Choroid plexus epithelial cell (primary cell): ENCODE data around the gene PSMB3.

Source experiments
- DNase-seq: peaks from one replicate; pipeline ENCODE4 v3.0.0-alpha.2; 2010; ENCODE audit warnings: low read depth
- H3K4me3 ChIP-seq: 2 replicates; pipeline ENCODE4 v1.5.1; 2011; ENCODE audit warnings: low read depth, mild to moderate bottlenecking, control low read depth, low read length, moderate library complexity
- TF ChIP-seq, protein P1 (sequence below): conservative IDR thresholded peaks from 2 replicates; pipeline ENCODE4 v1.5.1; 2011; ENCODE audit warnings: low read depth, mild to moderate bottlenecking, control low read depth, inconsistent platforms, low read length, moderate library complexity

PSMB3 gene

DNA sequence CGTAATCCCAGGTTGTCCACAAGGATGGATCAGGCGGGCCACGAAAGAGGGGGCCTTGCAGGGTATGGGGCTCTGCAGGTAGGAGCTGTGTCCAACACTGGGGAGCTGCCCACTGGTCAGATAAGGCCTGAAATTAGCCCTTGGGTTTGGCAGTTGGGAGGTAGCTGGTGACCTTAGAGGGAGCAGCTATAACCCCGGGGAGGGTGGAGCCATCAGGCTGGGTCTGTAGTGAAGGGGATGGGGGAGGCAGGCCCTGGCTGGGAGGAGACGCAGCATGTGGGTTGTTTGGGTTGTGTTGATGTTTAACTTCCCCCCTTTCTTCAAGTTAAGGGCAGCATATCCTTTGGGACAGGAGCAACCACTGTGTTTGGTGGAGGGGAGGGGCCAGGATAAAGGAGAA lies 41.6 kb upstream of the PSMB3 start:
- no peak overlapping the region for H3K4me3 ChIP-seq
- no peak for DNase-seq
- TF ChIP-seq, protein P1, sequence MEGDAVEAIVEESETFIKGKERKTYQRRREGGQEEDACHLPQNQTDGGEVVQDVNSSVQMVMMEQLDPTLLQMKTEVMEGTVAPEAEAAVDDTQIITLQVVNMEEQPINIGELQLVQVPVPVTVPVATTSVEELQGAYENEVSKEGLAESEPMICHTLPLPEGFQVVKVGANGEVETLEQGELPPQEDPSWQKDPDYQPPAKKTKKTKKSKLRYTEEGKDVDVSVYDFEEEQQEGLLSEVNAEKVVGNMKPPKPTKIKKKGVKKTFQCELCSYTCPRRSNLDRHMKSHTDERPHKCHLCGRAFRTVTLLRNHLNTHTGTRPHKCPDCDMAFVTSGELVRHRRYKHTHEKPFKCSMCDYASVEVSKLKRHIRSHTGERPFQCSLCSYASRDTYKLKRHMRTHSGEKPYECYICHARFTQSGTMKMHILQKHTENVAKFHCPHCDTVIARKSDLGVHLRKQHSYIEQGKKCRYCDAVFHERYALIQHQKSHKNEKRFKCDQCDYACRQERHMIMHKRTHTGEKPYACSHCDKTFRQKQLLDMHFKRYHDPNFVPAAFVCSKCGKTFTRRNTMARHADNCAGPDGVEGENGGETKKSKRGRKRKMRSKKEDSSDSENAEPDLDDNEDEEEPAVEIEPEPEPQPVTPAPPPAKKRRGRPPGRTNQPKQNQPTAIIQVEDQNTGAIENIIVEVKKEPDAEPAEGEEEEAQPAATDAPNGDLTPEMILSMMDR: no peak

DNA sequence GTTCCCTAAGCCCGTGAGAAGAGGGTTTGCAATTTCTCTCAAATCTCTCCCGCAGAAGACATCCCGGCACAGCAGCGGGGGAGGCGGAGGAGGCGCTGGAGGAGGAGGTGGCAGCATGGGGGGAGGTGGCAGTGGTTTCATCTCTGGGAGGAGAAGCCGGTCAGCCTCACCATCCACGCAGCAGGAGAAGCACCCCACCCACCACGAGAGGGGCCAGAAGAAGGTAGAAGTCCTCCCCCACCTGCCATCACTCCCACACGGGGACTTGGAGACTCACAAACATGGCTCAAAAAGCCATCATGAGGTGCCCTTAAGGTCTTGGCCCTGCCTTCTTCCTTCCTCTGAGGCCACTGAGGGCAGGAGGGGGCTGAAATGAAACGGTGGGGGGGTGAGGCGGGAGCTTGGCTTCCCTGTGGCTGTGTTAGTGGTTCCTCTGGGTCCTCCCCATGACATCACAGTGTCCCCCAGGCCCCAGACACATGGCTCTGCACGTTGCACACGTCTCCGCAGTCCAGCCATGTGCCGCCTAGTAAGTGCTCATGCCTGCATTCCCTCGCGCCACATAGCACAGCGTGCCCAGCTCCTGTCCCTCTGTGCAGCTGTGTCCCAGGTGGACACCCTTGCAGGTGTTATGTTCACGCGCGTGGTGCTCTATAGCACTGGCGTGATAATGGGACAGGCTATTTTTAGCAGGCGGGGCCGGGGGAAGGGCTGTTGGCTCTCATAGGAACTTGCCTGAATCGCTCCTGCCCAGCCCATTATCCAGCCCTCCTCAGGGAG lies 40.6 kb upstream of the PSMB3 start:
- TF ChIP-seq, protein P1: no peak
- no peak overlapping the region for H3K4me3 ChIP-seq
- no peak for DNase-seq

DNA sequence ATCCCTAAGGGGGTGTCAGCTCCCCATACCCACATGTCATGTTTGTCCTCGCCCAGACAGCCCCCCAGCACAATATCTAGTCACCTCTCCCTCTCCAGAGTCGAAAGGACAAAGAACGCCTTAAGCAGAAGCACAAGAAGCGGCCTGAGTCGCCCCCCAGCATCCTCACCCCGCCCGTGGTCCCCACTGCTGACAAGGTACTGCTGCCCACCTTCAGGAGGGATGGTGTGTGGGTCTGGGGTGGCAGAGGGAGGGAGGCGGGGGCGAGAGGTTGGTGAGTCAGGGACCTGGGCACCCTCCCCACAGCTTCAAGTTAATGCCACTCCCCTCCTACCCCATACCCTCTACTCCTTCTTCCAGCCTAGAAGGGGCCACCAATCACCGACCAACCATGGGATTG lies 39.9 kb upstream of the PSMB3 start:
- no peak overlapping the region for H3K4me3 ChIP-seq
- TF ChIP-seq, protein P1: no peak
- DNase-seq: no peak

DNA sequence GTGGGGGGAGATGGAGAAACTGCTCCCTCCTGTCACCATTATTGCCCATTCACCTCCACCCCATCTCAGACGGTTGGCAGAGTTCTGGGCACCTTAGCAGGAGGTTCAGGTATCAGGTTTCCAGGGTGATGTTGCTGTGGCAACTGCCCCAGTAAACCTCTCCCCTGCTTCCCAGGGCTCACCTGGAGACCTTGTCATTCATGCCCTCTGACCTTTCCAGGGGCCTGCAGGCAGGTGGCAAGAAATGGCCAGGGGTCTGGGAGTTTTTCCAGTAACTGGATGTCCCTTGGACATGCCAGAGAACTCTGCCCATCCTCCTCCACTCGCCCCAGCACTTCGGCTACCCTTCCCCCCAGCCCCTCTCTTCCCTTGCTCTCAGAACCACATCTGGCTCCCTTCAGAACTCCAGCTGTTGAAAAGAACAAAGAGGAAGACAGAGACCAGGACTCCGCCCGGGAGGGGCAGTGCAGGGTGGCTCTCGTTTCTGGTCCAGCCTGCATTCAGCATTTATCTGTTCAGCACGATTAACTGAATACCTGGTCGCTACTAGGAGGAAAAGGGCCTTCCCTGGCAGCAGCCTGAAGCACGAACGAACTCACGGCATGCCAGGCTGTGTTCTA lies 39.0 kb upstream of the PSMB3 start:
- H3K4me3 ChIP-seq: no peak overlapping the region
- DNase-seq: no peak
- TF ChIP-seq, protein P1: no peak

DNA sequence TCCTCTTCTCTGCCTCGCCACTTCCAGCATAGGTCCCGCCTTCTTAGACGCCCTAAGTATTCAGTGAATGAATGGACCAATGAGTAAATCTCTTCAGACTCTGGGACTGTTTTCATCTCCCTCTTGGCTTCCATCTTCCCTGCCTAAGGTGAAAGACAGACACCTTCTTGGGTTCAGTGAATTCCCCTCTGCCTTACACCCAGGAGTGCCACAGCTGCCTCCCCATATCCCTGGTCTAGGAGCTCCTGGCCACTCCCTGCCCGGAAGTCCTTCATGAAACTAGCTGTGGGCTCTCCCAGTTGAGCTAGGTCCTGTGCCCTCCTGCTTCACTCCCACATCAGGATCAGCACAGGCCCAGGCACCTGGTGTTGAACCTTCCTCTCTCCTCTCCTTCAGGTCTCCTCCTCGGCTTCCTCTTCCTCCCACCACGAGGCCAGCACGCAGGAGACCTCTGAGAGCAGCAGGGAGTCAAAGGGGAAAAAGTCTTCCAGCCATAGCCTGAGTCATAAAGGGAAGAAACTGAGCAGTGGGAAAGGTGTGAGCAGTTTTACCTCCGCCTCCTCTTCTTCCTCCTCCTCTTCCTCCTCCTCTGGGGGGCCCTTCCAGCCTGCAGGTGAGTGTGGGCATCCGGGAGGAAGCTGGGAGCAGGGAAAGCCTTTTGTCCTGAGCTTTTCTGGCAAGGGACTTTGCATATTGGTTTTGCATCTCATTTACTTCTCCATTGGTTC lies 37.2 kb upstream of the PSMB3 start:
- DNase-seq: no peak
- H3K4me3 ChIP-seq: no peak overlapping the region
- TF ChIP-seq, protein P1: no peak

DNA sequence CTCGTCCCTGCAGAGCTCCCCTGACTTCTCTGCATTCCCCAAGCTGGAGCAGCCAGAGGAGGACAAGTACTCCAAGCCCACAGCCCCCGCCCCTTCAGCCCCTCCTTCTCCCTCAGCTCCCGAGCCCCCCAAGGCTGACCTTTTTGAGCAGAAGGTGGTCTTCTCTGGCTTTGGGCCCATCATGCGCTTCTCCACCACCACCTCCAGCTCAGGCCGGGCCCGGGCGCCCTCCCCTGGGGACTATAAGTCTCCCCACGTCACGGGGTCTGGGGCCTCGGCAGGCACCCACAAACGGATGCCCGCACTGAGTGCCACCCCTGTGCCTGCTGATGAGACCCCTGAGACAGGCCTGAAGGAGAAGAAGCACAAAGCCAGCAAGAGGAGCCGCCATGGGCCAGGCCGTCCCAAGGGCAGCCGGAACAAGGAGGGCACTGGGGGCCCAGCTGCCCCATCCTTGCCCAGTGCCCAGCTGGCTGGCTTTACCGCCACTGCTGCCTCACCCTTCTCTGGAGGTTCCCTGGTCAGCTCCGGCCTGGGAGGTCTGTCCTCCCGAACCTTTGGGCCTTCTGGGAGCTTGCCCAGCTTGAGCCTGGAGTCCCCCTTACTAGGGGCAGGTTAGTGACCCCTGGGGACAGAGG lies 36.1 kb upstream of the PSMB3 start:
- no peak for DNase-seq
- TF ChIP-seq, protein P1: no peak
- no peak overlapping the region for H3K4me3 ChIP-seq
